Measurements from ENCODE around the gene KATNAL2.
A peak's percentile ranks its signal among the peaks of the same experiment; 100 is the strongest.

KATNAL2 gene

DNA sequence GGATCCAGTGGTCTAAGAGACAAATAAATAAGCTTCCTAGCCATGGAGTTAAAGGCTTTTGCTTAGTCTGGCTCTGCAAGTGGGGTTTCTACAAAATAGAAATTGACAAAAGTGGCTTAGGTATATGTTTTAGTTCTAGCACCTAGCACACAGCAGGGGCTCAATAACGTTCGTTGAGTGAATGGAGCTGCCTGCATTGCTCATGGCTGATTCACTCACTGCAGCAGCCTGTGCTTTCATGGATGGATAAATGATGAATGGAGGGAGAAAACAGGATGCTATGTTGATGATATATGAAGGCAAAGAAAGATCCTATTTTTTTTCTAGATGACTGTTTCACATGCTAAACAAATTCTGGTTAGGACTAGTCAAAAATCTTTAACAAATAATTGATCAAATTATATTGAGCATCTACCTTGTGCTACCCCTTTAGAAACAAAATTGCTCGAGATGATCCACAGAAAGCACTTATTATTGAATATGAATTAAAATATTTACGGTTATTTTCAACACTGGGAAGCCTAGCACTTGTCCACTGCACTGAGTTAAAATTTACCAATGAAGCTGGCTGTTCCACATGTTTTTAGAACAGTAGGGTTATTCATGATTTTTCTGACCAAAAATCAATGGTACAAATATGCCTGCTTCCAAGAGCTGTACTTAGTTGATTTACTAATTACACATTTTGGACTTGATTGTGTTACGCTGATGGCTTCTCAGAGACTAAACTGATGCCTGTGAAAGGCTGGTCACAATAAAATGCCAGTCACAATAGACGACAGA lies 193.3 kb downstream of the KATNAL2 start:
- FAIRE-seq (no peak), DNase-seq (ENCODE audit: low spot score) (no peak)

DNA sequence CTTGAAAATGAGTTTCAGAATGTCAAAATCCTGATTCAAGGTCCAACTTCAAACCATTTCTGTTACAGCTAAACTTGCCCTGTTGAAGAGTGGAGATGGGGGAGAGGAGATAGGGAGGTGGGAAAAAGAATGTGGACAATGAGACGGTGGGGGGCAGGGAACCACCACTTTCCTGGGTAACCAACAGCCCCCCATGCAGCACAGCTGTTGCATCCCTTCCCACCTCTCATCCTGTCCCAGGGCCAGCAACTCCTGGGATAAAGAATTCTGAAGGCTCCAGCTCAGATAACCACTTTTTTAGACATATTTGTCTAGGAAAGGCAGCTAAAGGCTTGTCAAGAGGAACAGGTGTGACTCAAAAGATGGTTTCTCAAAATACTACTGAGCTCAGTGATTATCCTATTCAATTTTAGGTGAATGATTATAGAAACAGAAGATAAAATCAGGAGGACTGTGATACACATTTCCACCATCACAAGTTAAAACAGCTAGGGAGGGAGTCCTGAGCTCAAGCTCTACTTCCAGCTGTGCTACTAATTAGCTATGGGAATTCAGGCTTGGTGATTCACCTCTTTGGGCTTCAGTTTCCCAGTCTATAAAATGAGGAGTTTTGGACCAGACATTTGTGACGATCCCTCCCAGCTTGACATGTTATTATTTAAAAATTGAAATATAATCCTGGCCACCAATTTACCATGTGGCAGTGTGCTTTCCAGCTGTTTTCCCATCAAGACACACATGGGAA lies 196.6 kb downstream of the KATNAL2 start:
- FAIRE-seq (no peak), DNase-seq (ENCODE audit: low spot score) (no peak)

DNA sequence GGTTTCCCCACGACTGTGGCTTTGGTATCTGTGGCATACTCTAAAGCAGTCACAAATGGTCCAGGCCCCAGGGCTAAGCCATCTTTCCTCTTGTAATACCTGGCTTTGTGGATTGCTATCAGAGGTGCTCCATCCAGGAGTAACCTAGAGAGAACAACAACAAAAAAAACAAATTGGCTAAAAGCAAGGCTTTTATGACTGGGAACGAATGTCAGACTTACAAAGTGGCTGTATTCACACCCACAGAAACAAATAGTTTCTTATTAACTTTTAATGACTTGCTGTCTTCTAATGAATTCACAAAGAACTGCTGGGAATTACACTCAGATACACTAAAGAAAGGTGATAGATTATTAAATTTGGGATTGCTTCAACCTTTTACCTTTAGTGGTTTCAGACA lies 197.8 kb downstream of the KATNAL2 start:
- FAIRE-seq (no peak), DNase-seq (ENCODE audit: low spot score) (no peak)

DNA sequence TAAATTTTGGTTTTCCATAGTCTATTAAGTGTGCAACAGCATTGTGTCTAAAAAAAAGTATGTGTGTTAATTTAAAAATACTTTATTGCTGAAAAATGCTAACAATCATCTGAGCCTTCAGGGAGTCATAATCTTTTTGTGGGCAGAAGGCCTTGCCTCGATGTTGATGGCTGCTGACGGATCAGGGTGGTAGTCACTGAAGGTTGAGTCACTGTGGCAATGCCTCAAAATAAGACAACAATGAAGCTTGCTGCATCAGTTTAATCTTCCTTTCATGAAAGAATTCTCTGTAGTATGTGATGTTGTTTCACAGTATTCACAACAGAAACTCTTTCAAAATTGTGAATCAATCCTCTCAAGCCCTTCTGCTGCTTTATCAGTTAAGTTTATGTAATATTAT lies 201.6 kb downstream of the KATNAL2 start:
- no peak for FAIRE-seq

DNA sequence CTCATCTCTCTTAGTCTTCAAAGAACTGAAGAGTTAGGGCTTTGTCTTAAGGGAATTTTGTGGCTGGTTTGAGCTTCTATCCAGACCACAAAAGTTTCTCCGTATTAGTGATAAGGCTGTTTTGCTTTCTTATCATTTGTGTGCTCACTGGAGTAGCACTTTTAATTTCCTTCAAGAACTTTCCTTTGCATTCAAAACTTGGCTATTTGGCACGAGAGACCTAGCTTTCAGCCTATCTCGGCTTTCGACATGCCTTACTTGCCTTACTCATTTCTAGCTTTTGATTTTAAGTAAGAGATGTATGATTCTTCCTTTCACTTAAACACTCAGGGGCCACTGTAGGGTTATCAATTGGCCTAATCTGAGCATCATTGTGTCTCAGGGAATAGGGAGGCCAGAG lies 203.0 kb downstream of the KATNAL2 start:
- FAIRE-seq (no peak), DNase-seq (ENCODE audit: low spot score) (no peak)

More for the DNA sequence above, 201.6 kb downstream of the KATNAL2 start:
- no peak for DNase-seq (ENCODE audit: low spot score)

DNA sequence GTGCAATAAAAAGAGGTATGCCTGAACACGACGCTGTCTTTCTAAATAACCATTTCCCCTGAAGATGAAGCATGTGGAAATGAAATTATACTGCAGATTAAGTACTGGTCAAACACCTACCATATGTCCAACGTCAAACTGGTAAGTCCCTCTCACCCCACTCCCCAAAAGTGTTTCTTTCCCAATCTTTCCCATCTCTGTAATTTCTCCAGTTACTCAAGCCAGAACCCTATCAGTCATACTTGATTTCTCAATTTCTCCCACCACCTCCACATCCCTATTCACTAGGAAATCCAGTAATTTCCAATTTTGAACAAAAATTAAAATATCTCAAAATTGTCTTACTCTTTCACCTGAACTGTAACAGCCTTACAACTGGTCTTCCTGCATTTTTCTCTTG lies 203.7 kb downstream of the KATNAL2 start:
- FAIRE-seq: no peak
- no peak for DNase-seq (ENCODE audit: low spot score)

DNA sequence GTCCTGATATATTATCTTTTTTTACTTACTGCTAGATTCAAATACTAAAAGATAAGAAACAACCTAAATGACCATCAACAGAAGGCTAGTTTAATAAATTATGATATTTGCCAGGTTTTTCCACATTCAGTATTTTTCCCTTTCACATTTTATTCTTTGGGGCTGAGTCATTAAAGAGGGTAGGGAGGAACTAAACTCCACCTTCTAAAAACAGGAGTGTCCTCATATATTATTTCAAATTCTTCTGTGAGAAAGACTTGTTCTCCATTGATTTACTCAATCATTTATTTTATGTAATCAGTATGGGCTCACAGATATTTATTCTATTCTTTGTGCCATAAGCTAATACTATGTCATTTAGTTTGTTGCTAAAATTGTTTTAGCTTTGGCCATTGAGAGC lies 223.9 kb downstream of the KATNAL2 start:
- no peak for FAIRE-seq
- no peak for DNase-seq (ENCODE audit: low spot score)

DNA sequence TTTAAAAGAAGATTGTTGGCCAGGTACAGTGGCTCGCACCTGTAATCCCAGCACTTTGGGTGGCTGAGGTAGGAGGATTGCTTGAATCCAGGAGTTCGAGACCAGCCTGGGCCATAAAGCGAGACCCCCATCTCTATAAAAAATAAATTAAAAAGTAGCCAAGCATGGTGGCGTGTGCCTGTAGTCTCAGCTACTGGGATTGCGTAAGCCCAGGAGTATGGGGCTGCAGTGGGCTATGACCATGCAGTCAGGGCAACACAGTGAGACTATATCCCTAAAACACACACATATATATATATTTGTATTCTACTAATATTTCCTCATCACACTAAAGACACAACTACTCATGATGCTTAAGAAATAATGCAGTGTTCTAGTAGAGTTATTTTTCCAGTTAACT lies 225.8 kb downstream of the KATNAL2 start:
- DNase-seq (ENCODE audit: low spot score) (no peak), FAIRE-seq (no peak)

DNA sequence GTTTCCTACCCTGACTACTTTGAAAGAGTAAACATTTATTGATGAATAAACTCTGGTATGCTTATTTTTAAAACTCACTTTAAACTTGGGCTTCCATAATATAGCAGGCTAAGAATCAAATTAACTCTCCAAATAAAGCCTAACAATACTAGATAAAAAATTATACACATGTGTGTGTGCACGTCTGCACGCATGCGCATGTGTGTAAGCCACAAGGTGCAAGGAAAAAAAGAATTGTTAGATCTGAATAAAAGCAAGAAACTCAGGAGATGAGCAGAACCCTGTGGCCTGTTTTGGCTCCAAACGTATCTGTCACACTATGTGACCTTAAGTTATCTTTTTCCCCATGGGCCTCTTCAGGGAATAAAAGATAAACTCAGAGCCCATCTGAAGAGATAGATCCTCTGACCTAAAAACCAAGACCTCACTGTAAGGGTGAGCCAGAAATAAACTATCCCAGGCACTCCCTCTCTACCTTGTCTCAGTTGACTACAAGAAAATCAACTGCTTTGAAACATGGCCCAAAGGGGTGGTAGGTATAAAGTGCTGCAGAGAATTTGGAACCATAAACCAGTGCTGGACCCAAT lies 226.6 kb downstream of the KATNAL2 start:
- FAIRE-seq (no peak), DNase-seq (ENCODE audit: low spot score) (no peak)

DNA sequence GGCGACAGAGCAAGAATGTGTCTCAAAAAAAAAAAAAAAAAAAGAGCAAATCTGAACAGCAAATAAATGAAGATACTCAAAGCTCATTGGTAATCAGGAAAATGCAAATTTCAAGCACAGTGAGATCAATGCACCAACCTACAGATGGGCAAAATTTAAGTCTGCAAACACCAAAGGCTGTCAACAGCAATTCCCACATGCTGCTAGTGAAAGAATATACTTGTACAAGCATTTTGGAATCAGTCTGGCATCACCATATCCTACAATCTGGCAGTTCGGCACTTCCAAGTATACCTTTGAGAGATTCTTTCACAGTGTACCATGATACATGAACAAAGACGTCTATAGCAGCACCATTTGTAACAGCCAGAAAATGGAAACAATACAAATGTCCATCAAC lies 228.8 kb downstream of the KATNAL2 start:
- FAIRE-seq: no peak
- no peak for DNase-seq (ENCODE audit: low spot score)

DNA sequence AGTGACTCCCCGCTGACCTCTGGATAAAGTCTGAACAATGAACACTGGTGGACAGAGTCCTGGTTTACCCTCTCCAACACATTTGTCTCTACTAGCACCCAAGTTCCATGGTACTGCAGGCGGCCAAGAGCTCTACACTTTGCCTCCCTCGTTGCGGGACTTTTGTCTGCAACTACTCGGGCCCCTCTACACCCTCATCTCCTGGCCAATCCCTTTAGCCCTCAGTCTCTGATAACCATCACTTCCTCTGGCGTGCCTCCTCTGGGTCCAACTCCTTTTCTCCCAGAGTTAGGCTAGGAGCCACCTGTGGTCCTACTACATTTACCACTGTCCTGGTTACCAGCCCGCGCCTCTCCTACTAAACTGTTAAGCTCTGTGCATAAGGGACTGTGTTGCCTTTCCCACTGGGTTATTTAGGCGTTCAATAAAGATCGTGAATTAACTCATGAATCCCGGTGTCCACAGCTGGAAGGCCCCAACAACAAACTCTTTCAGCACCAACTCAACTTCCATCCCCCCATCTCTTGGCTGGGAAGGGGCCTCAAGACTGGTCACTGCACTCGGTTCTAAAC lies 232.1 kb downstream of the KATNAL2 start:
- no peak for DNase-seq (ENCODE audit: low spot score)

DNA sequence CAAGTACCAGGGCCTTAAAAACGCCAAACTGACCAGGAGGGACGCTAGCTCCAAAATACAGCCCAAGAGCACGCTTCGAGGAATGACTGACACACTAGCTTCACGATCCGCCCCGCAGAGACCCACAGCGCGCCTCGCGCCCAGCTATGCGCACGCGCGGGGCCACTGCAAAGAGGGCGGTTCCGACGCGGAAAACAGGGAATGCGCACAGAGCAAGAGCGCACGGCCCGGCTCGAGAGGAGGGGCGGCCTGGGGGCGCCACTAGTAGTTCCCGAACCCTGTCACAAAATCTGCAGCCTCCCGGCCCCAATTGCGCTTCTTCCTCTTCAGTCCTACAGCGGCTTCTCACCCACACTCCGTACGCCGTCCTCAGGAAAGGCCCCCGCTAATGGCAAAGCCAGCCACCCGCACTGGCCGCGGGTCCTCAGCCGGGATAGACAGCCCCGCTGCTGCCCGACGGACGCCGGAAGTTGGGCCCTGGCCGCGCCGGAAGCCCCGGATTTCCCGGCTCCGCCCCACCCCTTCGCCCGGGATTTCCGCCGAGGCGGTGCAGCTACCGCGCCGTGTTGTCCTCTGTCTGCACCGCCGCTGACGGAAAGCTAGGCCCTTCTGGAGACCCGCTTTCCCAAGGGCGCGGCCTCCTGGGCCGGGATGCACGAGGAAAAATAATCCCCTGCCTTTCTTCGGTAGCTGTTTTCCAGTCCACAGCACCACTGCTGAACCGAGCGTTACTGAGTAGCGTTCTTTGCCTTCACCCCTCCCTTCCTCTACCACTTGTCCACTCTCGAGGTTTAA lies 232.8 kb downstream of the KATNAL2 start, which contains the start of gene HDHD2:
TSS of gene HDHD2 (minus strand) at position 472 of the 795 bp plus-strand sequence. CDS start 14,061 bp downstream, outside the sequence.
- FAIRE-seq (no peak), DNase-seq (ENCODE audit: low spot score) (peak; percentile 58)

More for the DNA sequence above, 232.1 kb downstream of the KATNAL2 start:
- FAIRE-seq: no peak

DNA sequence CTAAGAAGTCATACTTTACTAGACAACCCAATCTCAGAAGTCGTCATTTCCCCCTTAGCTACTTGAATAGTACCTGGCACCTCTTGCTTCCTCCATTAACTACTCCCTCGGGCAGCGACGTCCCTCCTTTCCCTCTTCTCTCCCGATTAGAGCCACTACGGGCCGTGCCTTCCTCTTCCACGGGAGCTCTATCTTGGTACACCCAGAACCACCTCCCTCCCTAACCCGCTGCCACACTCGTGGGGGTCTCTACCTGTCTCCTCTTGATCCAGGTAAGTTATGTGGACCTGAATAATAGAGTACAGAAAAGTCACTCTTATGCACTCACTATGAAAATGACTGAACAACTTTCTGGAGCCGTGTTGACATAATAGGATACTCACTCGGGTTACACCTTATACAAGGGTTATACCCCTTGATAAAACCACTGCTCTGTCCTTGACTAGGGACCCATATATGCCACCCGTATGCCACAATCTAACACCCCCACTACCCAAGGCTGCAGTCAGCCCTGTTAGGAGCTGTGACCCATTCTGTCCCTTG lies 233.5 kb downstream of the KATNAL2 start:
- DNase-seq (ENCODE audit: low spot score) (no peak), FAIRE-seq (no peak)

DNA sequence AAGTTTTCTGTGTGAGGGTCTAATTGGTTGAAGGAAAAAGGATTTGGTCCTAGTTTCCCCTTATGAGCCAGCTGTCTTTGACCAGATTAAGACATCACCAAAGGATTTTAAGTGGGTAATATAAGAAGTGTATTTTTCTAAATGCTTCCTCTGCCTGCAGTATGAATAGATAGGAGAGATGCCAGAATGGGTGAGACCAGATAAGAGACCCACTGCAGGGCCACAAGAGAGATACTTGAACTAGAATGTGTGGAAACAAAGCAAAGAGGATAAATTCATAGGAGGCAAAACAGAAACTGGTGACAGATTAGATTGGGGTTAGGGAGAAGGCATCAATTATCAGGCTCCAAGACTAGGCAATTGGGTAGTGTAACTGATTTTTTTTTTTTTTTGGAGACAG lies 234.0 kb downstream of the KATNAL2 start:
- DNase-seq (ENCODE audit: low spot score) (no peak), FAIRE-seq (no peak)

Data from RCC 7860 (cell line).